SK-N-DZ (cell line): ENCODE measurements around the gene ACOT12.
A peak's percentile ranks its signal among the peaks of the same experiment; 100 is the strongest.
"Not testable (repeated sequence)": the region's sequence is repeated elsewhere in the genome, so short reads cannot be mapped to it uniquely, and the experiment has no call there.

Experiments
- DNase-seq: peaks from one replicate; pipeline ENCODE4 v3.0.0-alpha.2; 2015; ENCODE audit warnings: low spot score

The ACOT12 gene

DNA sequence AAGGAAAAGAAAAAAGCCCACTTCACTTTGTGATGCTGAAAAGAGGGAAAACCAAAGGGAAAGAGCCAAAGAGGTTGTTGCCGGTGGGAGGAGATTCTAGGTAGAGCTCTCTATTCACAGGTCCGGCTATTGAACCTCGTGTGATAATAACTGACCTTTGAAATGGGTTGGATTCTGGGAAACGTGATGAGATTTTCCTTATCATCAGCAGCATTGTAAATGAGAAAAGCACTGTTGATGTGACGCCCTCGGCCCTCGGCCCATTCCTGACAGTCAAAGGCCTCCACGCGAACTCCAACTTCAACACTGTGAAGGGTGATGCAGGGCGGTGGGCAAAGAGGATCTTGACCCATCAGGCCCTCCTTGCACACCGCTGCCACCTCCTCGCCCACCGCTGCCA is 49.2 kb downstream of the ACOT12 start:
- DNase-seq = no peak

DNA sequence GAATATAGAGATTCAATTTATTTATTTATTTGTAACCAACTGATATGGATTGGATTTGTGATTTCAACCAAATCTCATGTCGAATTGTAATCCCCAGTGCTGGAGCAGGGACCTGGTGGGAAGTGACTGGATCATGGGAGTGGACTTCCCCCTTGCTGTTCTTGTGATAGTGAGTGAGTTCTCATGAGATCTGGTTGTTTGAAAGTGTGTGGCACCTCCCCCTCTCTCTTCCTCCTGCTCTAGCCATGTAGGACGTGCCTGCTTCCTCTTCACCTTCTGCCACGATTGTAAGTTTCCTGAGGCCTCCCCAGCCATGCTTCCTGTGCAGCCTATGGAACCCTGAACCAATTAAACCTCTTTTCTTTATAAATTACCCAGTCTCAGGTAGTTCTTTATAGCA is 55.7 kb downstream of the ACOT12 start:
- DNase-seq = not testable (repeated sequence)

DNA sequence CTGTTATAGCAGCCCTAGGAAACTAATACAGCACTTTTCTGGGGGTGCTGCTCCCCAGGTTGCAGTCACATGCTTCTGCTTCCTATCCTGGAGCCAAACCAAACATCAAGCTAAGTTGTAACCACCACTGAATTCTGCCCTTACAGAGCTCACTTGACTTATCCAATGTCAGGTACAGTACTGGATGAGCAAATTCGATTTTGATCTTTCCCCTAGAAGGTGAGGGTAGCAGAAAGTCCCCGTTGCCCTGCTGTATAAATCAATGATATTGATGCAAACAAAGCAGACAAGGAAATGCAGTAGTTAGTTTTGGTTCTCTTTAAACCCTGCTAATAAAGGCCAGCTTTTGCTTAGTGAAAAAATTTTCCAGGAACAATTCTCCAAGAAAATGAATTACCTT is 56.1 kb downstream of the ACOT12 start:
- no peak for DNase-seq

DNA sequence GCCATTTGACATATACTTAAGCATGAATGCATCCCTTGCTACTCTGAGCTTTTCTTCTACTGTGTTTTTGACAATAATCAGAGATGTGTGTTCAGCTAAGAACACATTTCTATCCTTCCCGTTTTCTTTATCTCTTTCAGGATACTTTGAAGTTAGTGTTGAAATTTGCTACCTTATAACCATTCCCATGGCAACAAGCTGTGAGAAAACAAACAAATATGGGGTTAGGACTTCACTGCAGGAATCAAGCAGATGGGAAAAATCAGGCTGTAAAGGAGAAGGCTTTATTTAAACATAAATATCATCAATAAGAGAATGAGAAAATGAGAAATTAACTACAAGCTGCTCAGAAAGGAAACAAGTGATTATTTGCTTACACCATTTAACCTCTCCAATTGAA is 57.4 kb downstream of the ACOT12 start:
- no peak for DNase-seq

GRCh38 chr5:81335946-81336345 is 58.0 kb downstream of the ACOT12 start:
- no peak for DNase-seq

GRCh38 chr5:81334304-81335061 is 59.5 kb downstream of the ACOT12 start:
- DNase-seq = peak; percentile 63

DNA sequence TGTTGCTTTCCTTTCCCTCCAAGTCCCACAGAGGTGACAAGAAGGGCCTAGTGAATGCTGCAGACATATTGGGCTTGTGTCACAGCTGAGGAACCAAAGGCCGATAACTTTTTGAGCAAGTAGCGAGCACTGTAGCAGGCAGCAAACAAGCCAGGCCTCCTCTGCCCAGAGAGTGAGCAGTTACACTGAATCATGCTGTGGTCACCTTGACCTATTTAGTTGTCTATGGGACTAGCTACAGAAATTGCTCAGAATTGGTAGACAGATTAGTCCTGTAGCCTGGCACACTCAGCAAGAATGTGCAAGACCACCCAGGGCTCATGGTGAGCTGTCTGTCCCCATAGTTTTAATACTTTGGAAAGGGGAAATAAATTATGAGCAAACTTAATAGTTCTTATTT is 67.4 kb downstream of the ACOT12 start:
- no peak for DNase-seq

DNA sequence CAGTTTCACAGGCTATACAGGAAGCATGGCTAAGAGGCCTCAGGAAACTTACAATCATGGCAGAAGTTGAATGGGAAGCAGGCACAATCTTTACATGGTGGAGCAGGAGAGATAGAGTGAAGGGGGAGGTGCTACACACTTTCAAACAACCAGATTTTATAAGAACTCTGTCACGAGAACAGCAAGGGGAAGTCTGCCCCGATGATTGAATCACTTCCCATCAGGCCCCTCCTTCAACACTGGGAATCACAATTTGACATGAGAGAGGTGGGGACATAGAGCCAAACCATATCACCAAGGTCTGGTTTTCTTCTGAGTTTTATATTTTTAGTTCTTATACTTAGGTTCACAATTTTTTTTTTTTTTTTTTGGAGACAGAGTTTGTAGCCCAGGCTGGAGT is 76.4 kb downstream of the ACOT12 start:
- DNase-seq = no peak

GRCh38 chr5:81316571-81316970 is 77.4 kb downstream of the ACOT12 start:
- DNase-seq = no peak

- no peak for DNase-seq
Observed at GRCh38 chr5:81315830-81316229, 78.1 kb downstream of the ACOT12 start.

DNA sequence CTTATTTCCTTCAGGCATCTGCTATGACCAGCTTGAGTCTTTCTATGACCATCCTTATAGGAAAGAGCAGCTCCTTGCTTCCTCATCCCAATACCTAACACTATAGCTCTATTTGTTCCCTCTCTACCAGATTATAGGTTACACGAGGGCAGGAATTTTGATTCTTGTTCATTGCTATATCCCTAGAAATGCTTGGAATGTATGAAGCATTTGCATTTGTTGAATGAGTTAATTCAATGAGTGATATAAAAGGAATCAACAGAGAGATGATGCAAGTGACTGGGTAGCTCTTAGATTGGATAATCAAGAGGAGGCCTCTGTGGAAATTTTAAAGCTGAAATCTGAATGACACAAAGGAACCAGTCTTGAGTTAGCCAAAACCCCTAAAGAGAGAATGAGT is 78.6 kb downstream of the ACOT12 start:
- DNase-seq = no peak

DNA sequence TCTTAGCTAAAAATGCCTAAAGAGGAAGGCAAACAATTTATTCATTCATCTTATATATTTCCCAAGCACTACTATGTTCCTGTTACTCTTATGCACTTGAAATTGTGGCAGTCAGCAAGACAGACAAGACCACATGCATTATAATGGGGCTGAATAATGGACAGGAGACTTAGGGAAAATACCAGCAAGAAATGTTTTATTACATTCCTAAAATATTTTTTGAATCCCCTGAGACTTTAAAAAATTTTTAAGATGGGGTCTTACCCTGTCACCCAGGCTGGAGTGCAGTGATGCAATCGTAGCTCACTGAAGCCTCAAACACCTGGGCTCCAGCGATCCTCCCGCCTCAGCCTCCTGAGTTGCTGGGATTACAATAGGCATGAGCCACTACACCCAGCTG is 79.4 kb downstream of the ACOT12 start:
- DNase-seq = no peak

DNA sequence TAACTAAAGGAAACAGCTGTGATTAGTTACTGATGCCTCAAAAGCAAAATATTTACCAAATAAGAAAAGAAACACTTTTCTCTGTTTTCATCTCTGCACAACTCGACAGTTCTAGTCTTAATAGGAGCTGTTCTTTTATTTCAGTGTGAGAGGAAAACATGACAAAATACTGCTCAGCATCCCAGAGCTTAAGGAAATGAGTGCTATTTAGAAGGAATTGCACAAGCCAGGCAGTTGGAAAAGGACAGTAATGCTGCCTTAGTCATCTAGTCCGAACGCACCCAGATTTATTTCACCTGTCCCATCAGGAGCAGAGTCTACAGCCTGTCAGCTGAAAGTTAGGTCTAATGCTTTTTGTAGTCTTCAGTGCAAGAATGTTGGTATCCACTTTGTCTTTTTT is 80.2 kb downstream of the ACOT12 start:
- DNase-seq = no peak

- DNase-seq = no peak
Observed at GRCh38 chr5:81313278-81313677, 80.7 kb downstream of the ACOT12 start.

DNA sequence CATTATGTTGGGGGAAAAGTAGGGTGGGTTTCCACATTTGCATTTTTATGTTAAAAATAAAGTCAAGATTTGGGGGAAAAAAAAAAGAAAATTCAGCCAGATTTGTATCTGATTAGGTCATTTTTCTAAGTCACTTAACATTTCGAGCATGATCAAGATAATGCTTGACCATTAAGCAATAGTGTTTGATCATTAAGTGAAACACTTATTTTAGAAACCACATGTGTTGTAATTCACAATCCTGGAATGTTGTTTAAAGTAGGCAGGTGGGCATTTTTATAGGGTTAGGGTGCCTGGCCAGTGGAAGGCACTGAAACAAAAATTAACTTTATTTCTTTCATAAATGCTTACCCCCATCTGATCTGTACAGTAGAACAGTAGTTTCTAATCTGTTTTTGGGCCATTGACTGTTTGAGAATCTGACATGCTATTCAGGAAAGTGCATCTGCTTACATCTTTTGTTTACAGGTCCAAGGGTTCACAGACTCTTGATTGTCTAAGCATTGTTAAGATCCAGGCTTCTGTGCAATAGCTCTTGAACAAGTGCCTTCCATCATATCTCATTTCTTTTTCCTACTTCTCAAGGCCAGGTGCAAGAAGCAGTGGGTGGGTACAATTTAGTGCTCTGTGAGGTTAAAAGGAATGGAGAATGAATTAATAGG is 83.4 kb downstream of the ACOT12 start:
- no peak for DNase-seq

DNA sequence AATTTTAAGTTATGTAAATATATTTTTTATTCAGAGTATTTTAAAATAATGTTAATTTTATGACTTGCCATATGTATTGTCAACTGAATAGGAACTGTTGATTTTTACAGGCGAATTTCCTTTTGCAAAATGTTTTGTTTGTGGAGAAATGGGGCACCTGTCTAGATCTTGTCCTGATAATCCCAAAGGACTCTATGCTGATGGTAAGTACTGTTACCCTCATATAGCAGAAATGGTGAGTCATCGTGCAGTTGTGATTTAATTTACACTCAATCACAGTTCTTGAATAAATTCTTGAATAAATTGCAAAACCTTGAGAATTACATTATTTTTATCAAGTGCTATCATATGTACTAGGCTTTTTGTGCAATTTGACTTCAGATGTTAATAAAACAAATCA is 85.1 kb downstream of the ACOT12 start:
- no peak for DNase-seq

DNA sequence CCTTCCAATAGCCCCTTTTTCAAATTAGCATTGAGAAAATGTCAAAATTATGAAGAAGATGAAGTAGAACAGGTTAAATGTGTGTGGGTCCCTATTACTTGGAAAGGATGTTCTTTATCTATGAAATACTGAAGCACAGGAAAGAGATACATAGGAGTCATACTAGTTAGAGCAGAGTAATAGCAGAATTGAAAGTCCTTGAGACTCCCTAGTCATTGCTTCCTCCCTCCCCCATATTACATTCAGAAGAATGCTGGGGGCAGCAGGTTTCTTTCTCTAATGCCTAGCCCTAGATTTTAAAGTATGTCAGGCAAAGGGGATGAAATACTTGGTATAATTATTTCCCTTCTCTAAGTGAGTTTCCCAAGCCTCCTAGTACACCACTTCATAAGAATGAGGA is 88.1 kb downstream of the ACOT12 start:
- no peak for DNase-seq

DNA sequence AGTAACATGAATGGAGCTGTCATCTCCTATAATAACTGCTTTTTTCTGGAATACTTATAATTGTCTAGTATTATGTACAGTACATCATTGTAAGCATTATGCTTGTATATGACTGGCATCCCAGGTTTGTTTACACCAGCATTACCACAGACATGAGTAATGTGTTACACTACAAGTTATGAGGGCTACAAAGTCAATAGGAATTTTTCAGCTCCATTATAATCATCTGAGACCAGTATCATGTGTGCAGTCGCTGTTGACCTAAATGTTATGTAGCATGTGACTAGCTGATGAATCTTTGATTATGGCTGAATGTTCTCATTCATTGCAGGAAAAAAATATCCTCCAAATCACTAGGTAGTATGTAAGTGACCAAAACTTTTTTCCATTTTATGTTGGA is 90.4 kb downstream of the ACOT12 start:
- DNase-seq = no peak

DNA sequence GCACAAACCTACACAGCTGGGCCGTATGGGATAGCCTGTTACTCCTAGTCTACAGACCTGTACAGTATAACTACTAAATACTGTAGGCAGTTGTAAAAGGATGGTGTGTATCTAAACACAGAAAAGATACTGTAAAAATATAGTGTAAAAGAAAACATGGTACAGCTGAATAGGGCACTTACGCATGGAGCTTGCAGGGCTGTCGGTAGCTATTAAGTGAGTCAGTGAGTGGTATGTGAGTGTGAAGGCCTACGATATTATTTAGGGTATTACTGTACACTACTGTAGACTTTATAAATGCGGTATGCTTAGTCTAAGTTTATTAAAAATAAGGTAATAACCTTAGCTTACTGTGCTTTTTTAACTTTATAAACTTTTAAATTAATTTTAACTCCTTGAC is 91.3 kb downstream of the ACOT12 start:
- DNase-seq = no peak

- peak; percentile 95 for DNase-seq
Observed at GRCh38 chr5:81301271-81302015, 92.5 kb downstream of the ACOT12 start, which contains the start of gene ZCCHC9. TSS of gene ZCCHC9 (plus strand) at chr5:81301587. CDS start at chr5:81304758, 3,171 bp downstream.

DNA sequence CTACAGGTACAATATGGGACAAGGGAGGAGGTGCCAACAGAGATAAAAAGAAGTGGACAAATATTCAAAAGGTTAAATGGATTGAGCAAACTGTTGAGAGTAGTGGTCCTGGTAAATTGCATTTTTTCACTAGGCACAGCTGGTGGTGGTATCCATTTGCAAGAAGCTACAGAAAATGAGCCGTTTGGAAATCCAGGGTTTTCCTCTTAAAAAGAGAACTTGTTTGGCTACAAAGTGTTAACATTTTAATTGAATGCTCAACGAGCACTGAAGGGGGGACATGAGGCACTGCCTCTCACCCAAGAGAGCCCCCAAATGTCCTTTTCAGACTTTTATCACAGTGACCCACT is 93.0 kb downstream of the ACOT12 start:
- DNase-seq = no peak

- no peak for DNase-seq
Observed at GRCh38 chr5:81297531-81297930, 96.4 kb downstream of the ACOT12 start.

GRCh38 chr5:81294021-81294420 is 99.9 kb downstream of the ACOT12 start:
- DNase-seq = not testable (repeated sequence)
